Measurements from ENCODE around the gene TET2. TPM values are rescaled to one million over a fixed set of nuclear protein-coding genes. Genes with fewer than 3 reads are reported as not detected.

The TET2 gene
- total RNA-seq, 4 donors from 2014 or later, result 31.9 to 69.0 (median 39.5) TPM

DNA sequence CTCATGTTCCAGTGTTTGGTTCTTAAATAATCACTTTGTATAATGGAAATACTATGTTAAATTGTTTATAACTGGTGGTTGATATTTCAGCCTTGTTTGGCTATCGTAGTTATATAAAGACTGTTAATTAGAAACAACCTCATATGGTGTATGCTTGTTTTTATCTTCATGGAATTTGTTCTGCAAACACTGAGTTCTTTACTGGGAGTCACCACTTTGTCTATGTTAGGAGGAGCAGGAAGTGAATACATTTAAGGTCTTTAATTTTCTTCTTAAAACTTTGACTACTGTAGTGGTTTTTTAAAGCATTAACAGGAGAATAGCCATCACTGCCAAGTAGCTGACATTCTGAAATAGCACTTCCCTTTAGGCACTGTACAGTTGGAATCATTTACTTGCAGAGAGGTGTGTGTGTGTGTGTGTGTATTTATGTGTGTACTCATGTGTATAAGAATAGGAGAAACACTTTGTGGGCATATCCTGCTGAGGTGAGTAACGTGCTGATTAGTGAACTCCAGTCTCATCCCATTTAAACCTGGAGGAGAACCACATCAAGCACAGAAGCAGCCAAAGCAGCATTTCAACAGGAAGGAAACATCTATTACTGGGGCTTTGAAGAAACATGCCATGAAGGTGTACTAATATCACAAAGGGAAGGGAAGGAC lies 37.8 kb downstream of the TET2 start:
- Histone ChIP-seq H3K27me3 (no peaks in the 10 kb centered on the region), H3K4me3 (no peak overlapping the region)
- no peak for DNase-seq (ENCODE audit: low spot score in 2 of 2)

DNA sequence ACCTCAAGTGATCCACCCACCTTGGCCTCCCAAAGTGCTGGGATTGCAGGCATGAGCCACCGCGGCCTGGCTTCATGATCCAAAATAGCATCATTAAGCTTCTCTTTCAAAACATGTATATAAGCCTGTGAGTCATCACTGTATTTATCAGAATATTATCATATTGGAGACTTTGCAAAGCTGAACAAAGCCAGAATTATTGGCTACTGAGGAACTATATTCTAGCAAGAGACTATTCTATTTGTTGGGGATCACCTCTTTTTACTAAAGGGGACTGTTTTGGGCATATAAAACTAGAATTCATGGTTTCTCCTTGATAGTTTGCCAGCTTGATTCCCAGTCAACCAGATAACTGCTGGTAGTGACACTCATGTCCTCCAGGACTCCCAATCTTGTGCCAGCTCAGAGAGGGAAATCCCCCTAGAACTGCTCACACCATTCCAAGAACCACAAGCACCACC lies 40.1 kb downstream of the TET2 start:
- no peak overlapping the region for H3K27ac ChIP-seq
- H3K36me3 ChIP-seq, result peaks cover 3% of the 10 kb centered on the region
- H3K4me1 ChIP-seq, result peaks cover 14% of the 10 kb centered on the region
- no peak for TF ChIP-seq EP300 (IDR thresholded peaks at IDR 0.05)
- no peak for TF ChIP-seq POLR2AphosphoS5 (IDR thresholded peaks at IDR 0.05)
- TF ChIP-seq, protein P1, sequence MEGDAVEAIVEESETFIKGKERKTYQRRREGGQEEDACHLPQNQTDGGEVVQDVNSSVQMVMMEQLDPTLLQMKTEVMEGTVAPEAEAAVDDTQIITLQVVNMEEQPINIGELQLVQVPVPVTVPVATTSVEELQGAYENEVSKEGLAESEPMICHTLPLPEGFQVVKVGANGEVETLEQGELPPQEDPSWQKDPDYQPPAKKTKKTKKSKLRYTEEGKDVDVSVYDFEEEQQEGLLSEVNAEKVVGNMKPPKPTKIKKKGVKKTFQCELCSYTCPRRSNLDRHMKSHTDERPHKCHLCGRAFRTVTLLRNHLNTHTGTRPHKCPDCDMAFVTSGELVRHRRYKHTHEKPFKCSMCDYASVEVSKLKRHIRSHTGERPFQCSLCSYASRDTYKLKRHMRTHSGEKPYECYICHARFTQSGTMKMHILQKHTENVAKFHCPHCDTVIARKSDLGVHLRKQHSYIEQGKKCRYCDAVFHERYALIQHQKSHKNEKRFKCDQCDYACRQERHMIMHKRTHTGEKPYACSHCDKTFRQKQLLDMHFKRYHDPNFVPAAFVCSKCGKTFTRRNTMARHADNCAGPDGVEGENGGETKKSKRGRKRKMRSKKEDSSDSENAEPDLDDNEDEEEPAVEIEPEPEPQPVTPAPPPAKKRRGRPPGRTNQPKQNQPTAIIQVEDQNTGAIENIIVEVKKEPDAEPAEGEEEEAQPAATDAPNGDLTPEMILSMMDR (IDR thresholded peaks at IDR 0.05), result no peak
- no peak for TF ChIP-seq POLR2A (IDR thresholded peaks at IDR 0.05)
- H3K9me3 ChIP-seq, result no peaks in the 10 kb centered on the region
- no peaks in the 10 kb centered on the region for H3K27me3 ChIP-seq
- no peak overlapping the region for H3K4me3 ChIP-seq
- WGBS, result 24% methylated on average over 2 of the region's 2 CpGs
- no peak for DNase-seq (ENCODE audit: low spot score in 2 of 2)

More for the DNA sequence above, 37.8 kb downstream of the TET2 start:
- 50% methylated on average over 2 of the region's 2 CpGs for whole genome bisulfite sequencing
- Histone ChIP-seq H3K4me1 (peaks cover 8% of the 10 kb centered on the region), H3K9me3 (no peaks in the 10 kb centered on the region), H3K36me3 (no peaks in the 10 kb centered on the region), H3K27ac (no peak overlapping the region)
- TF ChIP-seq, protein P1 (IDR thresholded peaks at IDR 0.05), result no peak
- TF ChIP-seq POLR2A (IDR thresholded peaks at IDR 0.05), result no peak
- TF ChIP-seq EP300 (IDR thresholded peaks at IDR 0.05), result no peak
- no peak for TF ChIP-seq POLR2AphosphoS5 (IDR thresholded peaks at IDR 0.05)

DNA sequence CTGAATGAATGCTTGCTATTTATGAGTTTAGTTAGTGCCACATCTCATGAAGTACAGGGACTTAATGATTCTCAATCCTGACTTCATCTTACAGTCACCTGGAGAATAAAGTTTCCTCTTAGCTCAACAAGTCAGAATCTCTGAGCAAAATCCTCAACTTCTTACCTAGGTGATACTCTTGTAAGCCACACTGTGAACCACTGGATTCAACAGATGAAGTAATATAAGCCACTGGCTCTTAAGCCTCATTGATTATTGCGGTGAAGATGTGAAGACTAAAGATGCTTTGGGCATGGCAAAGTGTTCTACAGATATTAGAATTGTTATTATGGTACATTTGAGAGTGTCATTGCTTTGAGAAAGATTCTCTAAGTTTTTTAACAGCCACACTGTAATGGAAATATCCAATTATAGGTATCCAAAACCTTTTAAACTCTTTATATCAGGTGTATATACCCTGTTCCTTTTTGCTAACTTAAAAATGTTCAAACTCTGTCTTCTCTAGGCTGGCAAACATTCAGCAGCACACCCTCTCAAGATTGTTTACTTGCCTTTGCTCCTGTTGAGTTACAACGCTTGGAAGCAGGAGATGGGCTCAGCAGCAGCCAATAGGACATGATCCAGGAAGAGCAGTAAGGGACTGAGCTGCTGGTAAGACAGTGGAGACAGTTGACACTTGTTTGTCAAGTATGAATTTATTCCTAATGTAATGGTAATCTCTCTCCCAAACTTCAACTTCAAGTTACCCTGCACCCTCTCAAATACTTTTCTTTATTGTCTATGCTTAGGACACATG lies 43.4 kb downstream of the TET2 start:
- TF ChIP-seq EP300 (IDR thresholded peaks at IDR 0.05) (no peak), POLR2AphosphoS5 (IDR thresholded peaks at IDR 0.05) (no peak), POLR2A (IDR thresholded peaks at IDR 0.05) (no peak)
- TF ChIP-seq, protein P1 (IDR thresholded peaks at IDR 0.05), result no peak
- Histone ChIP-seq H3K27ac (no peak overlapping the region), H3K4me1 (peaks cover 32% of the 10 kb centered on the region), H3K9me3 (no peaks in the 10 kb centered on the region), H3K36me3 (peaks cover 6% of the 10 kb centered on the region), H3K27me3 (no peaks in the 10 kb centered on the region), H3K4me3 (no peak overlapping the region)
- DNase-seq (ENCODE audit: low spot score in 2 of 2), result no peak
- WGBS, result 68% methylated on average over 2 of the region's 2 CpGs

DNA sequence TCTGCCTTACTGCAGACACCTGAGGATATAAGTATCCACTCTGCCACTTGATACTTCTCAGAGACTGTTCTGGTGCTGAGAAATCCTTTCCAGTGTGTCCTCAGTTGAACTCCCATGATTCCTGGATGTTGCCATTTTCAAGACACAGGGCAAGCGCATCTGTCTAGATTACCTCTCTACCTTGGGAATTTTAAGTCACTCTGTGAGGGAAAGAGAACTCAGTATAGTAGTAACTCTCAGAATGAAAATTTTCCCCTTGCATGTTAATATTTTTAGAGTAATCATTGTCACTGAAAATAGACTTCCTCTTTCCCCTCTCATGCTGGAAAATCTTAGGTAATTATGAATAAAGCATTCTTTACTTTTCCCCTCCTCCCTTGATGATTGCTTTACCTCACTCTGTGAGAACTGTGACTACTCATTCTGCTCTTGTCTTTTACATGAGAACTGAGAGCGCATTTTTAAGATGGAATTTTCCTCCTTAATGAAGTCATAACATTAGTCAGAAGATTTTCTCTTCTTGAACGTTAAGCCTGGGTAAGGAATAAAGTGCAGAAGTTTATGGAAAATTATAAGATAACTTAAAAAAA lies 45.0 kb downstream of the TET2 start:
- Histone ChIP-seq H3K9me3 (no peaks in the 10 kb centered on the region), H3K4me3 (no peak overlapping the region), H3K27ac (no peak overlapping the region), H3K27me3 (no peaks in the 10 kb centered on the region), H3K4me1 (peaks cover 37% of the 10 kb centered on the region), H3K36me3 (peaks cover 8% of the 10 kb centered on the region)
- TF ChIP-seq POLR2AphosphoS5 (IDR thresholded peaks at IDR 0.05) (no peak), EP300 (IDR thresholded peaks at IDR 0.05) (no peak), POLR2A (IDR thresholded peaks at IDR 0.05) (no peak)
- TF ChIP-seq, protein P1 (IDR thresholded peaks at IDR 0.05), result no peak
- 40% methylated on average over 3 of the region's 3 CpGs for WGBS
- no peak for DNase-seq (ENCODE audit: low spot score in 2 of 2)

DNA sequence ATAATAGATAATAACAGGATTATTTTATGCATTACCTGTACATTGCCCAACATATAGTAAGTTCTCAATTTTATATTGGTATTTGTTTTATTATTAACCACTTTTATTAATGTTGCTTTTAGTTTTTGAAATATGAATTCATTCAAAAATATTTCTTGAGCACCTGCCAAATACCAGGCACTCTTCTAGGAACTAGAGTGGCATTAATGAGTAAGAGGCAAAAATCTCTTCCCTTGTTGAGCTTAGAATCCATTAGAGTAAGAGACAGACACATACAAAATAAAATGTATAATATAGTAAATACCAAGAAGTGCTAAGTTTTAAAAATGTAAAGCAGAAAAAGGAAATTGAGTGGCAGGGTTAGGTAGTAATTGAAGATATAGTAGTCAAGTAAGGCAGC lies 45.8 kb downstream of the TET2 start:
- no peaks in the 10 kb centered on the region for H3K27me3 ChIP-seq
- DNase-seq (ENCODE audit: low spot score in 2 of 2), result no peak
- TF ChIP-seq POLR2AphosphoS5 (IDR thresholded peaks at IDR 0.05) (no peak), EP300 (IDR thresholded peaks at IDR 0.05) (no peak), POLR2A (IDR thresholded peaks at IDR 0.05) (no peak)
- TF ChIP-seq, protein P1 (IDR thresholded peaks at IDR 0.05), result no peak
- no peak overlapping the region for H3K27ac ChIP-seq
- no peak overlapping the region for H3K4me3 ChIP-seq
- H3K9me3 ChIP-seq, result no peaks in the 10 kb centered on the region
- H3K36me3 ChIP-seq, result peaks cover 8% of the 10 kb centered on the region
- H3K4me1 ChIP-seq, result peaks cover 37% of the 10 kb centered on the region
